Common myeloid progenitor, CD34-positive (primary cell): ENCODE results near the gene STK16.
A peak's percentile ranks its signal among the peaks of the same experiment; 100 is the strongest.
"Not testable (repeated sequence)": the region's sequence is repeated elsewhere in the genome, so short reads cannot be mapped to it uniquely, and the experiment has no call there.

ENCODE experiments used
- CTCF ChIA-PET: fragments of 350-600 bp; sonication (Branson Sonifier 250); formaldehyde crosslinking; loops from one replicate; lab custom pipeline; 2021; ENCODE audit warnings: antibody characterized with exemption; lab: Charles Lee
- POLR2A ChIA-PET: fragments of 350-600 bp; sonication (Branson Sonifier 250); formaldehyde crosslinking; loops from one replicate; lab custom pipeline; 2021; ENCODE audit warnings: antibody characterized with exemption; lab: Charles Lee
- DNase-seq, 3 donors: peaks; one replicate each; pipeline versions ENCODE4 v3.0.0 to v3.0.0-alpha.2; 2013
- H3K27ac ChIP-seq, 2 experiments: 1 replicate in 1 of 2; 2 replicates in 1 of 2; pipeline ENCODE4 v1.7.0; 2013; ENCODE audit warnings: inconsistent platforms in 2 of 2, low read length in 2 of 2, mild to moderate bottlenecking in 2 of 2, low read depth in 1 of 2, moderate library complexity in 1 of 2; ENCODE audit not compliant: severe bottlenecking in 2 of 2, insufficient read depth in 1 of 2, poor library complexity in 1 of 2
- H3K27me3 ChIP-seq, 5 experiments: replicated peaks in 2 of 5; 1 replicate in 3 of 5; 2 replicates in 2 of 5; pipeline versions ENCODE4 v1.6.1 to v1.7.0; 2013; ENCODE audit warnings: low read length in 4 of 5, mild to moderate bottlenecking in 2 of 5, moderate library complexity in 2 of 5, inconsistent platforms in 1 of 5; ENCODE audit not compliant: insufficient read depth in 5 of 5, control insufficient read depth in 4 of 5
- H3K36me3 ChIP-seq, 4 experiments: 1 replicate in 2 of 4; 2 replicates in 2 of 4; pipeline versions ENCODE4 v1.6.1 to v1.7.0; 2013; ENCODE audit warnings: low read length in 3 of 4, control low read depth in 1 of 4, mild to moderate bottlenecking in 1 of 4; ENCODE audit not compliant: control insufficient read depth in 4 of 4, insufficient read depth in 4 of 4
- H3K4me1 ChIP-seq, 4 experiments: 1 replicate in 3 of 4; 2 replicates in 1 of 4; pipeline versions ENCODE4 v1.6.1 to v1.7.1; 2013; ENCODE audit warnings: low read length in 3 of 4, mild to moderate bottlenecking in 3 of 4, control low read depth in 1 of 4, inconsistent platforms in 1 of 4, moderate library complexity in 1 of 4; ENCODE audit not compliant: control insufficient read depth in 4 of 4, insufficient read depth in 4 of 4; ENCODE audit errors: control extremely low read depth in 1 of 4
- H3K4me3 ChIP-seq, 7 experiments: 1 replicate in 4 of 7; 2 replicates in 3 of 7; pipeline versions ENCODE4 v1.5.1 to v1.7.0; 2013; ENCODE audit warnings: mild to moderate bottlenecking in 7 of 7, low read length in 6 of 7, moderate library complexity in 6 of 7, inconsistent platforms in 2 of 7, low read depth in 2 of 7, control low read depth in 1 of 7; ENCODE audit not compliant: insufficient read depth in 4 of 7, control insufficient read depth in 1 of 7; ENCODE audit errors: extremely low read depth in 1 of 7
- H3K9me3 ChIP-seq, 5 experiments: 1 replicate in 4 of 5; 2 replicates in 1 of 5; pipeline versions ENCODE4 v1.6.1 to v1.7.1; 2013; ENCODE audit warnings: low read length in 4 of 5, mild to moderate bottlenecking in 2 of 5, inconsistent platforms in 1 of 5, low read depth in 1 of 5, moderate library complexity in 1 of 5; ENCODE audit not compliant: control insufficient read depth in 4 of 5, insufficient read depth in 2 of 5; ENCODE audit errors: control extremely low read depth in 1 of 5
- WGBS: methylation state at CpG from one replicate; pipeline ENCODE4 v1.1.5; 2013; ENCODE audit not compliant: insufficient coverage; 5-methylcytosine and 5-hydroxymethylcytosine counted together

The STK16 gene

DNA sequence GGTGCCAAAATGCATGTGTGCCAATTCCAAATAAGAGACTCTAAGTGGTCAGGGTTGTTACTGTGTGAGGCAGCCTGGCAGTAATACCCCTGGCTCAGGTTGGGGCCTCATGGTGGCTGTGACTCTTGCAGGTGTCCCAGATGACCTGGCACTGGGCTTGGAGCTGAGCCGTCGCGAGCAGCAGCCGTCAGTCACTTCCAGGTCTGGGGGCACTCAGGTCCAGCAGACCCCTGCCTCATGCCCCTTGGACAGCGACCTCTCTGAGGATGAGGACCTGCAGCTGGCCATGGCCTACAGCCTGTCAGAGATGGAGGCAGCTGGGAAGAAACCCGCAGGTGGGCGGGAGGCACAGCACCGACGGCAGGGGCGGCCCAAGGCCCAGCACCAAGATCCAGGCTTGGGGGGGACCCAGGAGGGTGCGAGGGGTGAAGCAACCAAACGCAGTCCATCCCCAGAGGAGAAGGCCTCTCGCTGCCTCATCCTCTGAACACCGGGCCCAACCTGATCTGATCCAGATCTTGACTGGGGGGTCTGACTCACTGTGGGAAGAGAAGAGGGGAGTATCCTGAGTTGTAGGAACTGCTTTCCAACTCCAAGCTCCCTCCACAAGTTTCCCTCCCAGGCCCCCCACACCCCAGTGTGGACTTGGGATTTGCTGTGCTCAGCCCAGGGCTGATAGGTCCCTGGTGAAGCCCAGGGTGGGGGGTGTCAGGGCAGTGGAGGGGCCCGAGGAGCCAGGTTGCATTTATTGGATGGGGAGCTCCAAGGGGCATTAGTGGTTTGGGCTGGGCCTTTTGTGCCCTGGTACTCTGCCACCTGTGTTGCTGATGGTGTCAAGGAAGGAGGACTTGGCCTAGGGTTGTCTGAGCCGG is 39.5 kb downstream of the STK16 start:
- no peak overlapping the region for H3K27ac ChIP-seq
- no peak overlapping the region for H3K4me3 ChIP-seq
- H3K27me3 ChIP-seq = no peaks in the 10 kb centered on the region
- H3K9me3 ChIP-seq = no peaks in the 10 kb centered on the region
- DNase-seq = no peak
- peaks cover 2 to 37% (median 17%) of the 10 kb centered on the region in 4 experiments for H3K36me3 ChIP-seq
- POLR2A ChIA-PET = no interaction called here
- WGBS = 100% methylated on average over 12 of the region's 16 CpGs
- CTCF ChIA-PET = interaction anchor here (0.8 to 18.3 kb wide), 6 partner anchors 9 to 67 kb away, joined by 3 to 381 read pairs (median 4); partner anchors contain the start of gene TUBA4A
- peaks cover 0 to 10% (median 8%) of the 10 kb centered on the region in 4 experiments for H3K4me1 ChIP-seq

DNA sequence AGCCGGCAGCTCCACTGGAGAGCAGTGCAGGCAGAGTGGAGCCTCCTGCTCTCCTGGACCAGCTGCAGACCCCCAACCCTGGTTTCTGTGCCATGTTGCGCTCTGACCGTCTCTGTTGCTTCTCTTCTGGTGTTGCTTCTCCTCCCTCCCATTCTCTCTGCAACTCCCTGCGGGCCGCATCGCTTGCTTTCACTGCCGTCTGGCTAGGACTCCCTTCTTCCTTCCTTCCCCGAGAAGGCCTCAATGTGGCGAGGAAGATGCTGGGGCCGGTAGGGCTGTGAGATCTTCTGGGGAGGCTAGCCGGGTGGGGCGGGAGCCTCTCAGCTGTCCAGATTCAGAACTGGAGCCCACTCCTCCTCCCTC is 40.1 kb downstream of the STK16 start:
- no peaks in the 10 kb centered on the region for H3K27me3 ChIP-seq
- H3K4me1 ChIP-seq = peaks cover 0 to 4% (median 2%) of the 10 kb centered on the region in 4 experiments
- 100% methylated on average over 6 of the region's 12 CpGs for WGBS
- no peak for DNase-seq
- no peaks in the 10 kb centered on the region for H3K9me3 ChIP-seq
- no peak overlapping the region for H3K4me3 ChIP-seq
- peaks cover 2 to 37% (median 16%) of the 10 kb centered on the region in 4 experiments for H3K36me3 ChIP-seq
- ChIA-PET POLR2A (no interaction called here), CTCF (interaction anchor here (0.9 to 18.3 kb wide), 2 partner anchors 10 to 44 kb away, joined by 3 to 381 read pairs; no protein-coding TSS in a partner anchor)
- no peak overlapping the region for H3K27ac ChIP-seq

DNA sequence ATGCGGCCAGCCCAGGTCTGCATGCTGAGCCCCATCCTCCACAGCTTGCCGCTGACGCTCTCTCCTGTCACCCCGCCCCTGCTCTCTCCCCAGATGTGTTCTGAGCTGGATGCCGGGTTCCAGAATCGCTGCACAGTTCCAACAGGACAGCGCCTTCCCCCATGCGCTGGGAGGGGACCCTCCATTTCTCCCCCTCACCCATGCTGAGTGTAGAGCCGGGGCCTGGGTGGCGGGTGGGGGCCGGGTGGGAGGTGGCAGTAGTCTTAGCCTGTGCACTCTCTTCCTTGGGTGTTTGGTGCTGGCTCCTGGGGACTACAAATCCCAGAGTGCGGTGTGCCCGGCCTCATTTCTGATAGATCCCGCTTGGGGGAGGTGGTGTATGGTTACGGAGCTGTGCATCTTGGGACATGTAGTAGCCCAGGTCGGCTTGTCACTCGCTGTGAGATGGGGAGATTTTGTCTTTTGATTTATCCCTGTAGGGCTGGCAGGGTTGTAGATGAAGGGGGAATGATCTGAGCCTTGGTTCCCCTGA is 40.7 kb downstream of the STK16 start:
- POLR2A ChIA-PET = no interaction called here
- H3K27ac ChIP-seq = no peak overlapping the region
- H3K4me3 ChIP-seq = no peak overlapping the region
- no peaks in the 10 kb centered on the region for H3K9me3 ChIP-seq
- no peaks in the 10 kb centered on the region for H3K4me1 ChIP-seq
- 96% methylated on average over 11 of the region's 17 CpGs for WGBS
- no peak for DNase-seq
- H3K36me3 ChIP-seq = peaks cover 2 to 37% (median 16%) of the 10 kb centered on the region in 4 experiments
- CTCF ChIA-PET = interaction anchor here (1.3 to 18.3 kb wide), 2 partner anchors 9 to 13 kb away, joined by 6 to 381 read pairs; no protein-coding TSS in a partner anchor
- no peaks in the 10 kb centered on the region for H3K27me3 ChIP-seq

DNA sequence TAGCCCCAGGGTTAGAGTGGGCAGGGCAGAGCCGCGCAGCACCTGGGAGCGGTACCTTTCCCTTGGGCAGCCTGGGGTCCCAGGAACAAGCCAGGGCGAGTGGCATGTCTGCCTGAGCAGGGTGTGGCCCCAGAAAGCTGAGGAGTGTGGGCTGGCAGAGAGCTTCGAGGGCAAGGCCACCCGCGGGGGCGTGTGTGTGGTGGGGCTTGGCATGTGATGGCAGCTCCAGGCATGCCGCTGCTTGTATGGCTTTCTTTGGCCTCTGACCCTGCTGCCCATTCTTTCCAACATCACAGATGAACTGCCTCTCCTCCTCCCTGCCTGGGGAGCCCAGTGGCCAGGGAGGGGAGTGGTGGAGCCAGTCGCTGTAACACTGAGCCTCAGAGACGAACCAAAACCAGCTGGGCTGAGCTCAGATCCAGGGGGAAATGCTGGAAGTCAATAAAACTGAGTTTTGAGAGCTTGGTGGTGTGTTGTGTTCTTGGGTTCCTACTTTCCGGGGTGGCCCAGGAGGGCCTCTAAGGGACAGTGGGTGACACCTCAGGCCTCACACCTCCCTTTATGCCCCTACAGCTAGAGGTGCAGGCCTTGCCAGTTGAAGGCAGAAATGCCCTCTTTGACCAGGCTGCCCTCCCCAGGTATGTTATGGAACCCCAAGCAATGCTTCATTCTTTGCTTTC is 41.3 kb downstream of the STK16 start:
- POLR2A ChIA-PET = no interaction called here
- no peak for DNase-seq
- H3K27ac ChIP-seq = no peak overlapping the region

DNA sequence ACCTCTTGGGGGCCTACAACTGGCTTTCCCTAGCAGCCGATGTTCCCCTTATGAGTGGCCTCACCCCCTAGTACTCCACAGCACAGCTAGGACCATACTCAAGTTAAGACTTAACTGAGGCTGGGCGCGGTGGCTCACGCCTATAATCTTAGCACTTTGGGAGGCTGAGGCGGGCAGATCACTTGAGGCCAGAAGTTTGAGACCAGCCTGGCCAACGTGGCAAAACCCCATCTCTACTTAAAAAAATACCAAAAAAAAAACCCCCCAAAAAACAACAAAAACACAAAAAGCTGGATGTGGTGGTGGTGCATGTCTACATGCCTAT is 41.8 kb downstream of the STK16 start:
- WGBS = 100% methylated on average over 1 of the region's 6 CpGs

More for the DNA sequence above, 41.3 kb downstream of the STK16 start:
- WGBS = 91% methylated on average over 5 of the region's 12 CpGs
- Histone ChIP-seq H3K4me3 (no peak overlapping the region), H3K9me3 (no peaks in the 10 kb centered on the region), H3K4me1 (no peaks in the 10 kb centered on the region), H3K27me3 (no peaks in the 10 kb centered on the region), H3K36me3 (peaks cover 2 to 36% (median 14%) of the 10 kb centered on the region in 4 experiments)
- CTCF ChIA-PET = interaction anchor here (1.3 to 18.3 kb wide), 2 partner anchors 9 to 13 kb away, joined by 6 to 381 read pairs; no protein-coding TSS in a partner anchor

DNA sequence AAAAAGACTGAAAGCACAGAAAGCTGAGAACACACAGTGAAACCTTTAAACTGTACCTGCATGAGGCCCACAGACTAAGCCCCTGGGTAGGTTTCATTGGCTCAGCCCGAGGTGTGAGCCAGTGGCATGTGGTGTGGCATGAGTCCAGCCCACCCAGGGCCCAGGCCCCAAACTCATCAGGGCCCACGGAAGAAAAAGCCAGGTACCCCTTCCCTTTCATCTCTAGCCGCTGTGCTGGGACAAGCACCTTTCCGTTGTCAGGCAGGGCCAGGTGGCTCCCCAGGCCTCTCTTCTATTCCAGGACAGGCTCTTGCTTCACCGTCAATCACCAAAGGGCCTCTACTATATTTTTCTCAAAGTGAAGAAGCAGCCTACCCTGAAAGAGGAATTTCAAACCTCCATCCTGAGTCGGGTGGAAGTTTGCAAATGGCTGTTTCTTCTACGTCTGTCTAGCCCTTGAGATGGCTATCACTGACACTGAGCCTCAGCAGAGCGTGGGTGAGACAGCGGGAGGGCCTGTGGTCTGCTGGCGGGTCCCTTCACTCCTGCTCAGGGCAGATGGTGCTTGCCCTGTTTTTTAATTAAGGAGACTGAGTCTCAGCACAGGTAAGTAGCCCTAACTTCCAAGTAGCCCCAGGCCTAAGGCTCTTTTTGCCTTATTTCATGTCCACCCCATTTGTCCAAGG is 42.4 kb downstream of the STK16 start:
- WGBS = 80% methylated on average over 9 of the region's 10 CpGs
- DNase-seq = peak in 1 of 3 donors; percentile 26
- peak overlapping the region in 1 of 2 experiments; percentile 14 for H3K27ac ChIP-seq
- H3K4me1 ChIP-seq = no peaks in the 10 kb centered on the region
- no peaks in the 10 kb centered on the region for H3K27me3 ChIP-seq
- ChIA-PET POLR2A (no interaction called here), CTCF (interaction anchor here (0.6 to 18.3 kb wide), 5 partner anchors 8 to 128 kb away, joined by 3 to 381 read pairs (median 6); partner anchors contain the start of gene DNAJB2)
- no peak overlapping the region for H3K4me3 ChIP-seq
- H3K36me3 ChIP-seq = peaks cover 0 to 30% (median 11%) of the 10 kb centered on the region in 4 experiments
- H3K9me3 ChIP-seq = no peaks in the 10 kb centered on the region

More for the DNA sequence above, 41.8 kb downstream of the STK16 start:
- POLR2A ChIA-PET, DNase-seq, H3K4me1 ChIP-seq, H3K4me3 ChIP-seq, H3K27ac ChIP-seq, H3K9me3 ChIP-seq, H3K27me3 ChIP-seq: not testable (repeated sequence)
- H3K36me3 ChIP-seq = peaks cover 2 to 34% (median 12%) of the 10 kb centered on the region in 4 experiments
- CTCF ChIA-PET = interaction anchor here (1.3 to 18.3 kb wide), 2 partner anchors 8 to 14 kb away, joined by 6 to 381 read pairs; no protein-coding TSS in a partner anchor
